Renal cortical epithelial cell (primary cell): ENCODE data around the gene BCAS4. TPM values are rescaled to one million over a fixed set of nuclear protein-coding genes. Genes with fewer than 3 reads are reported as not detected.
"Not testable (repeated sequence)": the region's sequence is repeated elsewhere in the genome, so short reads cannot be mapped to it uniquely, and the experiment has no call there.

Experiments
- DNase-seq: peaks from one replicate; pipeline ENCODE4 v3.0.0-alpha.2; 2011; ENCODE audit warnings: low read depth
- total RNA-seq: library from RNA; depleted of rRNA; stranded (reverse); fragments of >200 nt; gene quantifications from 2 replicates; pipeline ENCODE4 v1.2.3, GENCODE V29; 2014

Gene BCAS4, protein sequence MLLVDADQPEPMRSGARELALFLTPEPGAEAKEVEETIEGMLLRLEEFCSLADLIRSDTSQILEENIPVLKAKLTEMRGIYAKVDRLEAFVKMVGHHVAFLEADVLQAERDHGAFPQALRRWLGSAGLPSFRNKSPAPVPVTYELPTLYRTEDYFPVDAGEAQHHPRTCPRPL
- 5.7 and 7.1 TPM in 2 replicates for total RNA-seq

DNA sequence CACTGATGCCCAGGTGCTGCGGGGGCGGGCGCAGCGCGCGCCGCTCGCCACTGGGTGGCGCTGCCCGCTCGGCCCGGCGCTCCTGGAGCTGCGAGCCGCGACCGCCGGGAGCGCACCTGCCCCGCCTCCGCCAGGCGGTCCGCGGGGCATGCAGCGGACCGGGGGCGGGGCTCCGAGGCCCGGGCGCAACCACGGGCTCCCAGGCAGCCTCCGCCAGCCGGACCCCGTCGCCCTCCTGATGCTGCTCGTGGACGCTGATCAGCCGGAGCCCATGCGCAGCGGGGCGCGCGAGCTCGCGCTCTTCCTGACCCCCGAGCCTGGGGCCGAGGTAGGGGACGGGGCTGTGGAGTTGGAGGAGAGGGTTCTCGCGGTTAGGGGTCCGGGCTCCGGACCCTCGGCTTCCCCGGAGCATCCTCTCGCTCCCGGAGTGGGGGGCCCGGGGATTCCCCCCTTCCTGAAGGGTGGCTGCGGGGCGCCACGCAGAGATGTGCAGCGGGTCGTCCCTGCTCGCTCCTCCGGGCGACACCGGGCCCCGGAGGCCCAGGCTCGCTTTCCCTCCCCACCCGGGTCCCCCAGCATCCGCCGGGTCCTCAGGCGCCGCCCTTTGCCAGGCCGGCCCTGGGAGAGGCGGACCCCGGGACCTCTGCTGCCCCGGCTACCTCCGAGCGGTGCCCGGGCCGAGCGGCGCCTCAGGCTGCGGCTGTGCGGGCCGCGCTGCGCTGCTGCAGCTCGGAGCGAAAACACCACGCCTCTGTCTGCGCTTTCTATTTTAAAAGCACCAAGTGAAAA is at the start of gene BCAS4:
Gene BCAS4, plus strand, starts transcription at position 216 of the 789 bp plus-strand sequence. Its CDS starts 23 bp downstream, at position 239.
- DNase-seq: peak; percentile 56

DNA sequence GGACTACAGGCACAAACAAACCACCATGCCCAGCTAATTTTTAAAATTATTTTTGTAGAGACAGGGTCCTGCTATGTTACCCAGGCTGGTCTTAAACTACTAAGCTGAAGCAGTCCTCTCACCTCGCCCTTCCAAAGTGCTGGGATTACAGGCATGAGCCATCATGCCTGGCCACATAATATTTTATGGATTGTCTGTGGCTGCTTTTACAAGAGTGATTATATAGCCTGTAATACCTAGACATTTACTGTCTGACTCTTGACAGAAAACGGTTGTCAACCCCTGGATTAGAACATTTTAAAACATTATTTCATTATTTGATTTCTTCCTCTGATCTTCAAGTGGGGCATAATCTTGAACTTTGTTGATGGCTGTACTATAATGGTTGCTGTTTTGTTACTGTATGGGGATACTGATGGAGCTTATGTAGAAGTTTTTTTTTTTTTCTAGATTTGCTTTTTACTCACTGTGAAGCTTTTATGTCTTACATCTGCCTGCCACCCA is 49.2 kb upstream of the BCAS4 start:
- no peak for DNase-seq

DNA sequence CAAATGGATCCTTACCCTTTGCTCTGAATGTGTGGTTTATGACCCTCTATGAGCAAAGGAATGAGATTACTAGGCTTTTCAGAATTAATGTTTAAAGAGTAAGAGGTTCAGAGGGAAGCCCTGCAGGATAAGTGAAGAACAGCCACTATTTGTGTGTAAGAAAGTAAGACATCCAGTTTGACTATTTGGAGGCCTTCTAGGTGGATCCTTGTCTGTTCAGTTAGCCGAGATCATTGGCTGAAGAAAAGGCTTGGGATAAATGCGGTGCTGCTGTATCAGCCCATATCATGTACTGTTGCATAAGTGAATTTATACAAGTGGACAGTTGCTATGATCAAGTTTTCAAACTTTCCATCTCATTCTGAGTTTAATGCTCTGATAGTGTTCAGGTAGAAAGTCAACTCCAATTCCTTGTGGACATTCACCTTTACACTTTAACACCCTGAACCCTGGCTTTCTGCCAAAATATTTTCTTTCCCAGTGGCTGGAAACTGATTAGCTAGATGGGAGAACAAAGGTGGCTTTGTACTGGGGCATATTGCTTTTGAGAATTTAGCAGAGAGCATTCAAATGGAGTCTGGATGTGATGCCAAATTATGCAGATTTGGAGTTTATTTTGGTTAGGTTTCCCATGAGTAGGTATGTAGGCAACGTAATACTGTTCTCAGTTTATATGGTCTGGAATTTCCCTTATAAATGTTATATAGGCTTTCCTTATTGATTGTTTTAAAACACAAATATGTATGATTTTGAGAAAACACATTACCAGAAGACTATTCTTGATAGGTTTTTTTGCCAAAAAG is 48.5 kb upstream of the BCAS4 start:
- DNase-seq: peak; percentile 79

DNA sequence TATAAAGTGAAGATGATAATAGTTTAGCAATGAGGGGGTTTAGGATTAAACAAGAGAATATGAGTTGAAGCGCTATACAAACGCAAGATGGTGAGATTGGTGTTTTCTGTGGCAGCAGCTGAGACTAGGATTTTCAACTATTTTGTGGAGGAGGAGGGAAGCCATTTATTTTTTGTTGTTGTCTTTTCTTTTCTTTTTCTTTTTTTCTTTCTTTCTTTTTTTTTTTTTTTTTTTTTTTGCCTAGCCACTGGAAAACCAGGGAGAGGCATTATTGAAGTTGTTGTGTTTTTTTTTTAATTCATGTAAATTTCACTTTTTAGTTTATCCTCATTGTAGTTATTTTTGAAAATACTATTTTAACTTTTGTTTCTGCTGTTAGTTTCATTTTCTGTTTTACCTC is 47.6 kb upstream of the BCAS4 start:
- DNase-seq: no peak

DNA sequence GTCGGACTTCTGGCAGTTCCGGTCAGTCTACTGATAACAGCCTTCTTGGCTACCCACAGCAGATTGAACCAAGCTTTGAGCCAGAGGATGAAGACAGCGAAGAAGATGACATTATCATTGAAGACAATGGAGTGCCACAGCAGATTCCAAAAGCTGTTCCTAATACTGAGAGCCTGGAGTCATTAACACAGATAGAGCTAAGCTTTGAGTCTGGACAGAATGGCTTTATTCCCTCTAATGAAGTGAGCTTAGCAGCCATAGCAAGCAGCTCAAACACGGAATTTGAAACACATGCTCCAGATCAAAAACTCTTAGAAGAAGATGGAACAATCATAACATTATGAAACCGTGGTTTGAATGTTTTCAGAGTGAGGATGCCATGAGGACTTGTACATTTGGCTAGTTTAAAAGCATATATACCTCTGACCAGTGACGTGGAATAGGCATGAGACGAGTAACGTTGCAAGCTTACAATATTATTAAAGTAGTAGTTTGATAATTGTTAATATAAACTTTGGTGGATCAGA is 44.7 kb upstream of the BCAS4 start:
- no peak for DNase-seq

DNA sequence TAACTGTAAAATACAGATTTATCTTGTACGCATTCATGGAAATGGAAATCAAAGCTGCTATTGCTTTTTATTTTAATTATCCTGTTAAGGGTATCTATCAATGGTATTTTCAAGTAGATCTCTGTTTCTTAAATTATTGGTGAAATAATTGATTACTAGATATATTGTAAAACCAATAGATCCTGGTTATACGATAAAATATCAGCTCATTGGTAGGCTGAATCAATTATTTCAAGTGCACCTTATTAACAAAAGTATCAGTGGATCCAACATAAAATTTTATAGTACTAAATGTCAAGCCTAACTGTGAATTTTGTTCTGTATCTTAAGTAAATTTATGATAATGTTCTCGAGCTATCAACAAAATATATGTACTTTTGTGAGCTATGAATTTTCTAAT is 41.7 kb upstream of the BCAS4 start:
- DNase-seq: no peak

DNA sequence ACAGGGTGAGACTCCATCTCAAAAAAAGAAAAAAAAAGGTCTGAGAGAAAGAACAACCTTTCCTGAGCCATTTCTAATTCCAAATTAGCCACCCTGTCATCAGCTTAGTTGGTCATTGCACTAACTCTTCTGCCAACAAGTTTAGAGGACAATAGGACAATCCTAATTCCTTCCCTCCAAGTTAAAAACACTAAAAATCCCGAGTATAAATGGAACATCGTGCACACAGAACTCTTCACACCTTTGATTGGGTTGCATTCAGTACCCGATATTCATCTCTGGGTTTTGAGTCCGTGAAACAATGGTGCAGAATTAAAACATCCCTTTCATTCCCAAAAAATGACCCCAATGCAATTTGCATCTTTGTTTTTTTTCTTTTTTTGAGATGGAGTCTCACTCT is 40.4 kb upstream of the BCAS4 start:
- no peak for DNase-seq

DNA sequence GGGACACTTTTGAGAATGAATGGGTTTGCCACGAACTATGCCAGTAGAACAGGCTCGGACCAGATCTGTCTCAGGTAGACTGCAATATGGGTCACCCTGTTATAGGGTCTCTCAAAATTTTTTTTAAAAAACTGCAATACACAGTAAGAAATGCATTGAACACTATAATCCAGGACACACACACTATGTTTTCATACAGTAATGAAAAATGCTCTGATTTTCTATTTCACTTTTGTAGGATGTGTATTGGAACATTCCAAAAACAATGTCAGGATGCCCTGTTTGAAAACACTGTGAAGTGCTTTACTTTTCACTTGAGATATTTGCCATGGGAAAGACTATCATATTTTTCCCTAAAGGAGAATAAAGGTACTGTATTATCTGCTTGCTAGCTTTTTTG is 38.4 kb upstream of the BCAS4 start:
- no peak for DNase-seq

DNA sequence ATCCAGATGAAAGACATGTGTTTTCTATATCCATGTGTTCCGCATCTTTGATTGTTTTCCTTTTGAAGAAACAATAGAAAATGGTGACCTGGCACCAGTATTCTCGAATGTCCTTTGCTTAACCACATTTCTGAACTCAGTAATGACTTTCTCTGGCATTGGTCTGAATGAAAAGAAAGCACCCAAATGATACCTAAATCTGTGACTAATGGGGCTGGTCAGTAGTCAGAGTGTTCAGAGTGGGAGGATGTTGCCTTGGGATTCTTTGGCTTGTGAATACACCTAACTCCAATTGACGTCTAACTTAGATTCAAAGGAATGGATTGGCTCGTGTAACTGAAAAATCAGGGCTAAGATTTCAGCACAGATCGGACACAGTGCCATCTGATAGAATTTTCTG is 36.4 kb upstream of the BCAS4 start:
- peak; percentile 76 for DNase-seq

DNA sequence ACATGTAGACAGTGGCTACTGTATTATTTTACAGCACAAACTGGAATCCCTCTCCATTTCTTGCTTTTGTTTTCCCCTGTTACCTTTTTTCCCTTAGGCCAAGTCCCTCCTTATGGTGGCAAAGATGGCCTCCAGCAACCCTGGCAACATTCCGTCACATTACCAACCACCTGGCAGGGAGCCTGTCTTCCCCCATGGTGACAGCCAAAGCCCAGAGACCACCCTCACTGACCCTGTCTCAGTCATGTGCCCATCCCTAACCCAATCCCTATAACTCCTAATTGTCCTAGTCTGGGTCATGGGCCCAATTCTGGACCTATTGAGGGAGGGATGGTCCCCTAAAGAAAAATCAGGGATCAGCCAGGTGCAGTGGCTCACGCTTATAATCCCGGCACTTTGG is 35.9 kb upstream of the BCAS4 start:
- DNase-seq: no peak

DNA sequence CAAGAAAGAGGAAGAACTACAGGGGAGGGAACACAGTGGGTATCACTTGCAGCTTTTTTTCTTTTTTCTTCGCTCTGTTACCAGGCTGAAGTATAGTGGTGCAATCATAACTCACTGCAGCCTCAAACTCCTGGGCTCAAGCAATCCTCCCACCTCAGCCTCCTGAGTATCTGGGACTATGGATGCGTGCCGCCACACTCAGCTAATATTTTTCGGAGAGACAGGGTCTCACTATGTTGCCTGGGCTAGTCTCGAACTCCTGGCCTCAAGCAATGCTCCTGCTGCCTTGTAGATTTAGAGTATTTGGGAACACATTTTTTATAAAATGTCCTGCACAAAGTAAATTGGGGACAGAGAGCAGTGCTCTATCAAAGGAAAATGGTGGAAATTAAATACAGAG is 35.2 kb upstream of the BCAS4 start:
- DNase-seq: no peak

DNA sequence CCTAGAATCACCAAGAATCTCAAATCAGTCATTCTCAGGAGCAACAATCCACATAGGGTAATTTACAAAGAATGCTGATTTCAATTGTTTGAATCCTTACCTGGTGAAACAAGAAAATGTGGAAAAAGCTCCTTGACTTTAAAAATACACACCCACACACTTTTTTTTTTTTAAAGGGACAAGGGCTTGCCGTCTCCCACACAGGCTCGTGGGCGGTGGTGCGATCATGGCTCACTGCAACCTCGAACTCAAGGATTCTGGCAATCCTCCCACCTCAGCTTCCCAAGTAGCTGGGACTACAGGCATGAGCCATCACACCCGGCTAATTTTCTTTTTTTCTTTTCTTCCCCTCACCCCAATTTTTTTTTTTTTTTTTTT is 32.8 kb upstream of the BCAS4 start:
- DNase-seq: no peak

DNA sequence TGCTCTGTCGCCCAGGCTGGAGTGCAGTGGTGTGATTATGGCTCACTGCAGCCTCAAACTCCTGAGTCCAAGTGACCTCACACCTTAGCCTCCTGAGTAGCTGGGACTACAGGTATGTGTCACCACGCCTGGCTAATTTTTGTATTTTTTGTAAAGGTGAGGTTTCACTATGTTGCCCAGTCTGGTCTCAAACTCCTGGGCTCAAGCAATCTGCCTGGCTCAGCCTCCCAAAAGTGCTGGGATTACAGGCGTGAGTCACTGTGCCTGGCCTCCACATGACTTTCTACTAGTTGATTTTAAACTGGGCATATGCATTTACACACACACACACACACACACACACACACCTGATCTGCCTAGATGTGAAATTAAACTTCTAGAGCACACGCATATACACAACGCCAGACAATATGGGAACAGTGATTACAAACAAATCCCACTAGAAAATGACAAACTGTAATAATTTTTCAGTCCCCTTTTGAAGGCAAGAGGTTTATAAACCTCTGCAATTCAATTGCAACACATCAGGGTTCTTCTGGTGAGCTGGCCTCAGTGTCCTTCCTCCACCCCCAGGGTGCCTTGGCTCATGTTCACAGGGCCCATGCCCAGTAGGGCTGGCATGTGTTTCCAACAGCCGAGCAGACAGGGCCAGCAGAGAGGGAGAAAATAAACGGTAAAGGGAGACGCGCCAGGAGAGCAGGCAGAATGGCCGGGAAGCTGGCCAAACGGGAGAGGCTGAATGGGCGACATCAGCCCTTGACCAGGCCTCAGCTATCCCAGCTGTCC is 32.2 kb upstream of the BCAS4 start:
- peak; percentile 90 for DNase-seq

DNA sequence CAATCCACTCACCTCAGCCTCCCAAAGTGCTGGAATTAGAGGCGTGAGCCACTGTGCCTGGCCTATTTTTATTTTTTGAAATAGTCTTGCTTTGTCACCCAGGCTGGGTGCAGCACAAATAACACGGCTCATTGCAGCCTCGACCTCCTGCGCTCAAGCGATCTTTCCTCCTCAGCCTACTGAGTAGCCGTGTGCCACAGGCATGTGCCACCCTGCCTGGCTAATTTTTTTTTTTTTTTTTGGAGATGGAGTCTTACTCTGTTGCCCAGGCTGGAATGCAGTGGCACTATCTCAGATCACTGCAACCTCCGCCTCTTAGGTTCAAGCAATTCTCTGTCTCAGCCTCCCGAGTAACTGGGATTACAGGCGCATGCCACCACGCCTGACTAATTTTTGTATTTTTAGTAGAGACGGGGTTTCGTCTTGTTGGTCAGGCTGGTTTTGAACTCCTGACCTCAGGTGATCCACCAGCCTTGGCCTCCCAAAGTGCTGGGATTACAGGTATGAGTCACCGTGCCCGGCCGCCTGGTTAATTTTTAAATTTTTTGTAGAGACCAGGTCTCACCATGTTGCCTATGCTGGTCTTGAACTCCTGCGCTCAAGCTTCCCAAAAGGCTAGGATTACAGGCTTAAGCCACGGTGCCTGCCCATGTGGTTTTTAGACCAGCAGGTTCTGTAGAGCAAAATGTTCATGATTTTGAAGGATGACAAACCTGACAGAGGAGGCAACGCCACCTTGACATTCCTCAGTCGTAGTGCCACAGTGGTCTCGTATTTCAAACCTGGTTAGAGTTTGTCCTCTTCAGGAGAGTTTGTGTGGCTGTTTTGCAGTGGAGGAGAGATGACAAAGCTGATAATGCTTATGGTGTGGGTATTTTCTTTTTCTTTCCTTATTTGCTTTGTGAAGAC is 31.1 kb upstream of the BCAS4 start:
- peak; percentile 41 for DNase-seq

DNA sequence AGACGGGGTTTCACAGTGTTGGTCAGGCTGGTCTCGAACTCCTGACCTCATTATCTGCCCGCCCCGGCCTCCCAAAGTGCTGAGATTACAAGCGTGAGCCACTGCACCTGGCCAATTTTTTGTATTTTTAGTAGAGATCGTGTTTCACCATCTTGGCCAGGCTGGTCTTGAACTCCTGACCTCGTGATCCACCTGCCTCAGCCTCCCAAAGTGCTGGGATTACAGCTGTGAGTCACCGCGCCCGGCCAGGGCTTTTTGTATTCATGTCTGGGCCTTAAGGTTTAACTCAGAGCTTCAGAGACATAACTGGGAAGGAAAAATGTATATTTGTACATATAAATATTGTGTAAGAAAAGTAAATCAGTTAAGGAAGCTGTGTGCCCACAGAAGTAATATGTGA is 29.6 kb upstream of the BCAS4 start:
- not testable (repeated sequence) for DNase-seq

DNA sequence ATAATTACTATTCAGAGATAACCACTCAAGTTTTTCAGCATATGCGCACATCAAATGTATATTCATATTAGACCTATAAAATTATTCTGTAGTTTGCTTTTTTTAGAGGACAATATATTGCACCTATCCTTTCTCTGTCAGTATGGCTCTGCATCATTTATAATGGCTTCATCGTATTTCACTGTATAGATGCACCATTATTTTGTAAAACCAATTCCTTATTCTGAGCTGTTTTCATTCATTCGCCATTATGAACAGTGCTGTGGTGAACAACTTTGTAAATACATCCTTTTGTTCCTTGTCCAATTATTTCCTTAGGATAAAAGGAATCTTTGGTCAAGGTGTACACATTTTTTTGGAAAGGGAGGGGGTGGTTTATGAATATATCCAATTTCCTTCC is 29.2 kb upstream of the BCAS4 start:
- DNase-seq: no peak

DNA sequence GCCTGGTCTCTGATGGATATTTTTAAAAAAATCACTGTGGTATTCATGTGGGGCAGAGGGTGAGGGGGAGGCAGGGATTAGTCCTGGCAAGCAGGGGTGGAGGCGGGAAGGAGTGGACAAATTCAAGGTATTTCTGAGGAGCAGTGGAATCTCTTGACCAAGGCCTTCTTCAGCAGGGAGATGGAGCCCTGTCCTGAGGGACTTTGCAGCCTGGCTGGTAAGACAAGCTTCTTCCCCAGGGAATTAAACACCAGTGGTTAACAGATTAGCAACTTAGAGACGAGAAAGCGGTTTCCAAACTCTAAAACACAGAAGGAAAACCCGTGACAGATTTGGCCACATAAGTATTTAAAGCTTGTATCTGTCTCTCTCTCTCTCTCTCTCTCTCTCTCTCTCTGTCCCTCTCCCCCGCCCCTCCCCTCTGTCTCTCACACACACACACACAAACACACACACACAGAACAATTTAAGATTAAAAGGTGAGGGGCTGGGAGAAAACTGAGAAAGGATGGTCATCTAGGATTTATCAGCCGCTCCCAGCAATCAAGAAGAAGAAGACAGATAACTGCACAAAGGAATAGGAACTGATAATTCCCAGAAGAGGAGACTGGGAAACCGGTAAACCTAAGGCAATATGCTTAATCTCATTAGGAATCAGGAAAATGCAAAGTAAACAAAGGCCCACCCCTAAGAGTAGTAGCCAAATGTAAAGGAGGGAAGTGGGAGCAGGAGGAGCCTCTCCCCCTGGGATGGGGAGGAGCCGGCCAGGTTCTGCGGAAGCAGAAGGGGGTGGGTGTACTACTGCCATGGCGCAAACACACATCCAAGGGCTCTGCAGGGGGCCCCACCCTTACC is 27.7 kb upstream of the BCAS4 start:
- DNase-seq: not testable (repeated sequence)

DNA sequence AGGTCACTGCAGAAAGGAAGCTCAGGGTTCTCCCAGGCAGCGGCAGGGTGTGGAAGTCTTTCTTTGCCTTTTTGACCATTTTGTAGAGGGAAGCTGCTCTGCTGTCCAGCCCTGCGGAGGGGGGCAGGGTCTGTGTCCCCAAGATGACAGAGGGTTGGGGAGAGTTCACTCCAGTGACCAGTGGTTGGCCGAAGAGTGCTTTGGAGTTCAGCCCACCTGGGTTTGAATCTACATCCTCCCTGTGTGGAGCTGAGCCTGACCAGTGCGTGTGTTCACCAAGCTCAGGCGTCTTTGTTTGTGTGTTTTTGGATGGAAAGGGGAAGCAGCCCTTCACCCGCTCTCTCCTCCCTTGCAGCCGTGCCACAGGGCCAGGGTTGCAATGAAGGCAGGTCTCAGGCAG is 25.9 kb upstream of the BCAS4 start:
- DNase-seq: not testable (repeated sequence)

DNA sequence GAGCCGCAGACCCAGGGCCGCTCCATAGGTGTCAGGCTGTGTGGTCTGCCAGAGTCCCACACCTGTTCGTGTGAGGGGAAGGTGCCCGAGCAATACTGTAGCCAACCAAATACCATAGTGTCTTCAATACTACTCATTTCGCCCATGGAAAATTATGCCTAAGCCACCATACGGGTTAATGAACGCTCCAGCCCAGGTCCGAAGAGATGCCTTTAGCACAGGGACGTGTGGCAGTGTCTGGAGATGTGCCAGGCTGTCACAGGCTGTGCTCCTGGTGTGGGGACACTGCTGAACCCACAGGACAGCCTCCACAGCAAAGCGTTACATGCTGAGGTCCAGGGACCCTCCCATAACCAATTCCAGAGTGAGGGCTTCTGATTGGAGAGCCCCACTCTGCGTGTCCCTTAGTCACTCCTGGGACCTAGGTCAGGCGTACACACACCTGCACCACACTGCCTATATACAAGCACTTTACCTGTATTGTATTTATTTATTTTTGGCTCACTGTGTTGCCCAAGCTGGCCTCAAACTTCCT is 25.2 kb upstream of the BCAS4 start:
- DNase-seq: not testable (repeated sequence)
